ENCODE results near the gene CAPN2. TPM values are rescaled to one million over a fixed set of nuclear protein-coding genes. Genes with fewer than 3 reads are reported as not detected.

Gene CAPN2
- polyA plus RNA-seq, 1 of the 3 experiments (the other 2 are of a cell fraction) = 208 TPM

- ChIA-PET CTCF (interaction anchor here (1.5 kb wide), 1 partner anchor 347 kb away, joined by 5 read pairs; no protein-coding TSS in a partner anchor), POLR2A (no interaction called here)
- Histone ChIP-seq H3K9ac (no peak overlapping the region), H4K20me1 (ENCODE audit: insufficient read depth) (no peaks in the 10 kb centered on the region), H2AFZ (ENCODE audit: low read depth) (no peak overlapping the region), H3K4me2 (peak overlapping the region; percentile 42; the same call in 1 of the 2 replicates), H3K36me3 (replicated peaks in 1 of 2; ENCODE audit: control insufficient read depth in 1 of 2, insufficient read depth in 2 of 2, low read length in 1 of 2) (no peaks in the 10 kb centered on the region), H3K27me3 (ENCODE audit: insufficient read depth) (no peaks in the 10 kb centered on the region), H3K27ac (ENCODE audit: low read depth in 2 of 2, low read length in 1 of 2) (peak overlapping the region in 1 of 2 experiments; percentile 97; a peak in 2 of 4 replicates), H3K4me3 (ENCODE audit: low read depth in 2 of 2, low read length in 1 of 2) (no peak overlapping the region), H3K9me3 (no peaks in the 10 kb centered on the region), H3K79me2 (ENCODE audit: insufficient read depth) (peaks cover 10% of the 10 kb centered on the region; the same call in 1 of the 2 replicates), H3F3A (replicated peaks; ENCODE audit: insufficient read depth) (peaks cover 62% of the 10 kb centered on the region), H3K9me2 (no peaks in the 10 kb centered on the region), H3K4me1 (ENCODE audit: control insufficient read depth in 1 of 2, insufficient read depth in 2 of 2, low read depth in 1 of 2, low read length in 1 of 2) (peaks cover 14 to 65% of the 10 kb centered on the region in 2 experiments; a peak in 3 of 4 replicates)
- no peak for TF ChIP-seq USF1 (IDR thresholded peaks at IDR 0.05; ENCODE audit: borderline replicate concordance, low read depth)
- TF ChIP-seq POLR2AphosphoS5 (IDR thresholded peaks at IDR 0.05; ENCODE audit: low read depth, low read length) = no peak
- no peak for TF ChIP-seq RAD21 (IDR thresholded peaks at IDR 0.05; ENCODE audit: low read length)
- no peak for TF ChIP-seq TCF12 (IDR thresholded peaks at IDR 0.05)
- TF ChIP-seq NRF1 (IDR thresholded peaks at IDR 0.05; ENCODE audit: low read depth, low read length) = no peak
- no peak for TF ChIP-seq RXRA (IDR thresholded peaks at IDR 0.05; ENCODE audit: borderline replicate concordance, low read depth)
- no peak for TF ChIP-seq MAX (IDR thresholded peaks at IDR 0.05; ENCODE audit: low read depth)
- TF ChIP-seq TAF1 (IDR thresholded peaks at IDR 0.05; ENCODE audit: borderline replicate concordance, low read depth, low read length) = no peak
- no peak for TF ChIP-seq IRF3 (IDR thresholded peaks at IDR 0.05; ENCODE audit: low read depth, low read length)
- TF ChIP-seq ZBTB33 (IDR thresholded peaks at IDR 0.05; ENCODE audit: borderline replicate concordance, low read depth) = no peak
- no peak for TF ChIP-seq PBX3 (IDR thresholded peaks at IDR 0.05)
- TF ChIP-seq MXI1 (IDR thresholded peaks at IDR 0.05; ENCODE audit: low read depth, low read length) = no peak
- TF ChIP-seq USF2 (IDR thresholded peaks at IDR 0.05; ENCODE audit: borderline replicate concordance, low read depth, low read length) = no peak
- no peak for TF ChIP-seq RFX5 (IDR thresholded peaks at IDR 0.05; ENCODE audit: low read length)
- no peak for TF ChIP-seq RCOR1 (IDR thresholded peaks at IDR 0.05; ENCODE audit: low read length)
- TF ChIP-seq YY1 (IDR thresholded peaks at IDR 0.05; ENCODE audit: low read depth) = no peak
- no peak for TF ChIP-seq TEAD4 (IDR thresholded peaks at IDR 0.05; ENCODE audit: borderline replicate concordance, insufficient read depth)
- TF ChIP-seq JUND (IDR thresholded peaks at IDR 0.05) = no peak
- TF ChIP-seq NFIC (IDR thresholded peaks at IDR 0.05; ENCODE audit: borderline replicate concordance) = no peak
- DNase-seq = no peak
- 54% methylated on average over 1 of the region's 1 CpG for WGBS (ENCODE audit: low lambda C conversion rate)
Measured at GRCh38 chr1:223703668-223704013, 8.7 kb upstream of the CAPN2 start.
